Endodermal cell (in vitro differentiated cells): ENCODE measurements around the gene PDE7B. TPM values are rescaled to one million over a fixed set of nuclear protein-coding genes. Genes with fewer than 3 reads are reported as not detected.

Source experiments
- DNase-seq: peaks from one replicate; pipeline ENCODE4 v3.0.0-alpha.2; 2017
- H3K27ac ChIP-seq: 2 replicates; pipeline ENCODE4 v1.5.1; 2013; ENCODE audit warnings: mild to moderate bottlenecking, low read depth, low read length, moderate library complexity
- H3K27me3 ChIP-seq: 2 replicates; pipeline ENCODE4 v1.6.1; 2013; ENCODE audit warnings: mild to moderate bottlenecking, low read length, moderate library complexity; ENCODE audit not compliant: insufficient read depth, control insufficient read depth, poor library complexity, severe bottlenecking
- H3K36me3 ChIP-seq: 2 replicates; pipeline ENCODE4 v1.7.0; 2013; ENCODE audit warnings: mild to moderate bottlenecking, low read length, moderate library complexity; ENCODE audit not compliant: control insufficient read depth, insufficient read depth
- H3K4me1 ChIP-seq: one replicate; pipeline ENCODE4 v1.7.0; 2013; ENCODE audit warnings: low read length; ENCODE audit not compliant: control insufficient read depth, insufficient read depth
- H3K4me3 ChIP-seq: 2 replicates; pipeline ENCODE4 v1.5.1; 2013; ENCODE audit warnings: mild to moderate bottlenecking, low read length, moderate library complexity
- H3K9ac ChIP-seq: 2 replicates; pipeline ENCODE4 v1.6.1; 2013; ENCODE audit warnings: mild to moderate bottlenecking, low read length, moderate library complexity; ENCODE audit not compliant: poor library complexity, severe bottlenecking; ENCODE audit errors: extremely low read depth
- H3K9me3 ChIP-seq: 2 replicates; pipeline ENCODE4 v1.6.1; 2013; ENCODE audit warnings: mild to moderate bottlenecking, low read length, moderate library complexity; ENCODE audit not compliant: control insufficient read depth
- H3K27ac Mint-ChIP-seq: 2 replicates; pipeline ENCODE4 v1.8.0; 2020; ENCODE audit warnings: mixed read lengths
- H3K27me3 Mint-ChIP-seq: 2 replicates; pipeline ENCODE4 v1.8.0; 2021; ENCODE audit warnings: mild to moderate bottlenecking, mixed read lengths; ENCODE audit not compliant: insufficient read depth
- H3K36me3 Mint-ChIP-seq: 2 replicates; pipeline ENCODE4 v1.8.0; 2020; ENCODE audit warnings: low read depth, mixed read lengths
- H3K4me1 Mint-ChIP-seq: 2 replicates; pipeline ENCODE4 v1.8.0; 2020; ENCODE audit warnings: mixed read lengths
- H3K4me3 Mint-ChIP-seq: 2 replicates; pipeline ENCODE4 v1.8.0; 2020; ENCODE audit warnings: mild to moderate bottlenecking, moderate library complexity, mixed read lengths
- H3K9me3 Mint-ChIP-seq: 2 replicates; pipeline ENCODE4 v1.8.0; 2020; ENCODE audit warnings: mild to moderate bottlenecking, mixed read lengths
- CTCF ChIP-seq: fragments of 200-600 bp; sonication (generic); conservative IDR thresholded peaks from 2 replicates; pipeline ENCODE4 v1.5.0; 2021; ENCODE audit warnings: antibody characterized with exemption, mild to moderate bottlenecking
- WGBS, 2 experiments: methylation state at CpG; one replicate each; pipeline versions ENCODE4 v1.1.5 to v1.1.7; 2013; ENCODE audit warnings: missing lambda C conversion rate in 2 of 2, mixed read lengths in 1 of 2; ENCODE audit not compliant: insufficient coverage in 1 of 2, insufficient read length in 1 of 2; 5-methylcytosine and 5-hydroxymethylcytosine counted together
- total RNA-seq, 2 donors: library from RNA; stranded (reverse); fragmentation: NEBNext Ultra II Directional in 1 of 2; extraction: Animal tissue kit (Norgen Biotek cat#: 25700) in 1 of 2; gene quantifications; 2 replicates in 1 of 2; 3 replicates in 1 of 2; pipeline ENCODE4 v1.2.1, GENCODE V29; 2021

The PDE7B gene
- total RNA-seq, 2 donors from 2014 or later = 0.26 TPM; not detected in 1

DNA sequence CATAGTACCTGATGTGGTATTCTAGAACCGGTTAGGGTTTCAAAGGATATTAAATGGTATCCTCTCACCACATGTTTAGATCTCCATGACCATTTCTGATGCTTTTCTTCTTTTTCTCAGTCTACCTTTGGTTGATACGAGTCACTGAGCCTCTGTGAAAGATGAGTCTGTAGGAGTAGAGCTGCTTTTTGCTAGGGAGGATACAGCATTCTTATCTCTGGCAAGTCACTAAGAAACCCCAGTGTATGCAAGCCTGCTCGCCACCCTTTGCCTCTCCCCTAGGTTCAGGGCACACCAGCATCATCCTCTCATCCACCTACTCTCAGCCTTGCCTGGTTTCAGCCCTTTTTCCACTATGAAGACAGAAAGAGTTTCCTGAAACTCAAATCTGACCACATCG is 308.7 kb downstream of the PDE7B start:
- no peak overlapping the region for H3K9ac ChIP-seq
- TF ChIP-seq CTCF = no peak
- Mint-ChIP-seq H3K4me1 (peaks cover 11% of the 10 kb centered on the region), H3K36me3 (no peaks in the 10 kb centered on the region), H3K27ac (no peak overlapping the region), H3K27me3 (no peaks in the 10 kb centered on the region), H3K9me3 (no peaks in the 10 kb centered on the region), H3K4me3 (no peak overlapping the region)
- no peaks in the 10 kb centered on the region for H3K9me3 ChIP-seq
- no peaks in the 10 kb centered on the region for H3K4me1 ChIP-seq
- no peak for DNase-seq
- H3K4me3 ChIP-seq = no peak overlapping the region
- H3K27me3 ChIP-seq = no peaks in the 10 kb centered on the region
- H3K27ac ChIP-seq = no peak overlapping the region
- 92 to 94% methylated on average over 2 to 3 of the region's 4 CpGs for WGBS, 2 experiments
- H3K36me3 ChIP-seq = no peaks in the 10 kb centered on the region

DNA sequence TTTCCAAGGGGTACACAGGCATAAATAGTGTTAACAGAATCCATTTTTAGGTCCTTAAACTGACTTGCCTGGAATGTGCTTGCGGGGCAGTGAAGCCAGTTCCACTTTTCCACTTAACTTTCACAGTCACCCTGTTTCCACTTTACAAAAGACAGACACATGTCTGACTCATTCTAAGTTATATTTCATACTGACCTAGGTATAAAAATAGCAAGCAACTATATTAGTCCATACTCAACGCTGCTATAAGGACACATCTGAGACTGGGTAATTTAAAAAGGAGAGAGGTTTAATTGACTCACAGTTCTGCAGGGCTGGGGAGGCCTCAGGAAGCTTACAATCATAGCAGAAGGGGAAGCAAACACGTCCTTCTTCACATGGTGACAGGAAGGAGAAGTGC is 310.4 kb downstream of the PDE7B start:
- Histone ChIP-seq H3K9me3 (no peaks in the 10 kb centered on the region), H3K36me3 (no peaks in the 10 kb centered on the region), H3K4me3 (no peak overlapping the region), H3K4me1 (no peaks in the 10 kb centered on the region), H3K27me3 (no peaks in the 10 kb centered on the region), H3K27ac (no peak overlapping the region), H3K9ac (no peak overlapping the region)
- H3K27ac Mint-ChIP-seq = no peak overlapping the region
- 90% methylated on average over 3 of the region's 3 CpGs; no CpG with 5 or more reads in 1 of the 2 experiments for WGBS, 2 experiments
- no peak overlapping the region for H3K4me3 Mint-ChIP-seq
- H3K4me1 Mint-ChIP-seq = peaks cover 8% of the 10 kb centered on the region
- no peaks in the 10 kb centered on the region for H3K27me3 Mint-ChIP-seq
- H3K9me3 Mint-ChIP-seq = no peaks in the 10 kb centered on the region
- DNase-seq = no peak
- no peak for TF ChIP-seq CTCF
- H3K36me3 Mint-ChIP-seq = no peaks in the 10 kb centered on the region

DNA sequence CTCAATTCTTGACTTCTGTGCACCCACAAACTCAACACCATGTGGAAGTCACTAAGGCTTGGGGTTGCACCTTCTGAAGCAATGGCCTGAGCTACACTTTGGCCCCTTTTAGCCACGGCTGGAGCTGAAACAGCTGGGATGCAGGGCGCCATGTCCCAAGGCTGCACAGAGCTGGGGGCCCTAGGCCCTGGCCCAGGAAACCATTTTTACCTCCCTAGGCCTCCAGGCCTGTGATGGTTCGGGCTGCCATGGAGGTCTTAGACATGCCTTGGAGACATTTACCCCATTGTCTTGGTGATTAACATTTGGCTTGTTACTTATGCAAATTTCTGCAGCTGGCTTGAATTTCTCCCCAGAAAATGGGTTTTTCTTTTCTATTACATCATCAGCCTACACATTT is 311.8 kb downstream of the PDE7B start:
- no peaks in the 10 kb centered on the region for H3K4me1 ChIP-seq
- H3K4me3 ChIP-seq = no peak overlapping the region
- H3K9me3 Mint-ChIP-seq = no peaks in the 10 kb centered on the region
- no peaks in the 10 kb centered on the region for H3K36me3 Mint-ChIP-seq
- no peak overlapping the region for H3K9ac ChIP-seq
- H3K27ac ChIP-seq = no peak overlapping the region
- no peak overlapping the region for H3K4me3 Mint-ChIP-seq
- H3K27ac Mint-ChIP-seq = no peak overlapping the region
- no peaks in the 10 kb centered on the region for H3K27me3 ChIP-seq
- no peaks in the 10 kb centered on the region for H3K9me3 ChIP-seq
- no peaks in the 10 kb centered on the region for H3K27me3 Mint-ChIP-seq
- H3K4me1 Mint-ChIP-seq = peaks cover 8% of the 10 kb centered on the region
- TF ChIP-seq CTCF = no peak
- 87 to 92% methylated on average over 2 to 3 of the region's 3 CpGs for WGBS, 2 experiments
- H3K36me3 ChIP-seq = no peaks in the 10 kb centered on the region
- no peak for DNase-seq
